NK-92 treated with Interleukin-12 subunit alpha and Interleukin-12 subunit beta, amount 100 ng/mL, for 24 hours (cell line): ENCODE data around the gene RYR1.
"Not testable (repeated sequence)": the region's sequence is repeated elsewhere in the genome, so short reads cannot be mapped to it uniquely, and the experiment has no call there.

Source experiments
- DNase-seq: peaks from one replicate; lab custom pipeline; 2025; lab: John Stamatoyannopoulos, UW

RYR1 gene

GRCh38 chr19:38538793-38539528 is 105.5 kb downstream of the RYR1 start:
- peak; percentile 37 for DNase-seq

DNA sequence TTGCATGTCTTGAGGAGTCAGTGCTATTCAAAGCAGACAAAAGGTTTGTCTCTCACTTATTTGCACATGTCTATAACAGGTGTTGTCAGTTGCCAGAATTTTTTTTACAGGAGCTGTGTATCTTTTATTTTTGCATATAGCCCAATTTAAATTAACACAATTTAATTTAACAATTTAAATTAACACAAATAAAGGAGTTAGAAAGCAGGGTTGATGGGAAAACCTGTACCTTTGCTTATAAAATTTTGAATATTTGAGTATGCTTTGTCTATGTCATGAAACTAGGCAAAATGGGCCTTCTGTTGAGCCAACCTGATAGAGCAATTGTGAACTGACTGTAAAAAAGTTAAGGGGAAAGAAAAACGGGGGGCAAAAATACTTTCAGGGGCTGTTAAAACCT is 106.3 kb downstream of the RYR1 start:
- no peak for DNase-seq

- no peak for DNase-seq
Measured at GRCh38 chr19:38542040-38542439, 108.5 kb downstream of the RYR1 start.

GRCh38 chr19:38543286-38543806 is 109.9 kb downstream of the RYR1 start:
- no peak for DNase-seq

GRCh38 chr19:38543807-38544568 is 110.5 kb downstream of the RYR1 start:
- DNase-seq, result no peak

- DNase-seq, result no peak
Measured at GRCh38 chr19:38544569-38545315, 111.3 kb downstream of the RYR1 start.

DNA sequence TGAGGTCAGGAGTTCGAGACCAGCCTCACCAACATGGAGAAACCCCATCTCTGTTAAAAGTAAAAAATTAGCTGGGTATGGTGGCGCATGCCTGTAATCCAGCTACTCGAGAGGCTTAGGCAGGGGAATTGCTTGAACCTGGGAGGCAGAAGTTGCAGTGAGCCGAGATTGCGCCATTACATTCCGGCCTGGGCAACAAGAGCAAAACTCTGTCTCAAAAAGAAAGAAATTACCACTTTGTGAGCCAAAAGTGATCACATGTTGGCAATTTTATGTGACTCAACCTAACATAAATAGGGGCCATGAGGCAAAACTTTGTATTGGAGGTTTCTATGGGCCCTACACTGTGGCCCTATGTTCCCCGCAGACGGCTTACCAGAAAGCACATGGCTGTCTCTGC is 112.1 kb downstream of the RYR1 start:
- no peak for DNase-seq

DNA sequence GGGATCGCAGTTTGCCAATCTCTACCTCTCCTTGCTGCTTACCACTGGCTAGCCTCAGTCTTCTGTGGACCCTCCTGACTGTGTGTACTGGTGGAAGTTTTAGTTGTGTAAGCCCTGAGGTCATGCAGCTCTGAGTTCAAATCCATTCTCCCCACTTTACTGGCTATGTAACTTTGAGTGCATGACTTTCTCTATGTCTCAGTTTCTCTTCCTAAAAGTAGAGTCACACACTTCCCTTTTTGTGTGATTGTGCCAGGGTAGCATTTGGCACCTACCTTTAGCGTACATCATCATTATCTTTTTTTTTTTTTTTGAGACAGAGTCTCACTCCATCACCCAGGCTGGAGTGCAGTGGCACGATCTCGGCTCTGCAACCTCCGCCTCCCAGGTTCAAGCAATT is 113.9 kb downstream of the RYR1 start:
- DNase-seq, result no peak

GRCh38 chr19:38549061-38549460 is 115.6 kb downstream of the RYR1 start:
- no peak for DNase-seq

DNA sequence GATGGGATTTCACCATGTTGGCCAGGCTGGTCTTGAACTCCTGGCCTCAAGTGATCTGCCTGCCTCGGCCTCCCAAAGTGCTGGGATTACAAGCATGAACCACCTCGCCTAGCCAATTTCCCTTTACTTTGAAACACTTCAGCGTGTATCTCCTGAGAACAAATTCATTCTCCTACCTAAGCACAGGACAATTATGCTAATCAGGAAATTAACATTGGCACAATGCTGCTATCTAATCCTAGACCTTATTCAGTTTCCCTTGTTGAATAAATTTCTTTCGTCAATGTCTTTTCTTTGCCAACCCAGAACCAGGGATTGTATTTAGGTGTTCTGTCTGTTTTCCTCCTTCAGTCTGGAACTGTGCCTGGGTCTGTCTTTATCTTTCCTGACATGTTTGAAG is 116.5 kb downstream of the RYR1 start:
- no peak for DNase-seq

DNA sequence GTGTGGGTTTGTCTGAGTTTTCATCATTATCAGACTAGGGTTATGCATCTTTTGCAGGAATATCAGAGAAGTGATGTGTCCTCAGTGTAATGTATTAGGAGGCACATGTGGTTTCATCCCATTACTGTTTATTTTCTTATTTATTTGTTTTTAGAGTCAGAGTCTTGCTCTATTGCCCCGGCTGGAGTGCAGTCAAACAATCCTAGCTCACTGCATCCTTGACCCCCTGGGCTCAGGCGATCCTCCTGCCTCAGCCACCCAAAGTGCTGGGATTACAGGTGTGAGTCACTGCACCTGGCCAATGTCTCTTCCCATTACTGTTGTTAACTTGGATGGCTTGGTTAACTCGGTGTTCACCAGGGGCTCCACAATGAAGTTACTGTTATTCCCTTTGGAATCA is 116.9 kb downstream of the RYR1 start:
- DNase-seq, result no peak

DNA sequence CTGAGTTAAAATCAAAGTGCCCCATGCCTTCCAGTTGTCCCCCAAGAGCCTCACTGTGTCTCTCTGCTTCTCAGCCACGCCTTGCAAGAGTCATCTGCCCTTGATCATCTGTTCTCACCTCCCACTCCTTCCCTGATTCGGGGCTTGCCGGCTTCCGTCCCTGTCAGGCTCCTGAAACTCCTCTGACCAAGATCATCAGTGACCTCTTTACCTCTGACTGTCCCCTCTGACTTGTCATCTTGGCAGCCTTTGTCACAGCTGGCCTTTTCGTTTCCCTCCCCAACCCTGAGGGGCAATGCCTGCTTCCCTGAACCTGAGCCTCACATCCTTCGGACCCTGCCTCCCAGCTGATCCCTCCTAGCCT is 117.9 kb downstream of the RYR1 start:
- no peak for DNase-seq

DNA sequence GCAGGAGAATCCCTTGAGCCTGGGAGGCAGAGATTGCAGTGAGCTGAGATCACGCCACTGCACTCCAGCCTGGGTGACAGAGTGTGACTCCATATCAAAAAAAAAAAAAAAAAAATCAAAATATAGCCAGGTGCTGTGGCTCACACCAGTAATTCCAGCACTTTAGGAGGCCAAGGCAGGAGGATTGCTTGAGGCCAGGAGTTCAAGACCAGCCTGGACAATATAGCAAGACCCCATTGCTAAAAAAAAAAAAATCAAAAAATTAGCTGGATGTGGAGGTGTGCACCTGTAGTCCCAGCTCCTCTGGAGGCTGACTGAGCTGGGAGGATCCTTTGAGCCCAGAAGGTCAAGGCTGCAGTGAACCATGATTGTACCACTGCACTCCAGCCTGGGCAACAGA is 119.7 kb downstream of the RYR1 start:
- not testable (repeated sequence) for DNase-seq

DNA sequence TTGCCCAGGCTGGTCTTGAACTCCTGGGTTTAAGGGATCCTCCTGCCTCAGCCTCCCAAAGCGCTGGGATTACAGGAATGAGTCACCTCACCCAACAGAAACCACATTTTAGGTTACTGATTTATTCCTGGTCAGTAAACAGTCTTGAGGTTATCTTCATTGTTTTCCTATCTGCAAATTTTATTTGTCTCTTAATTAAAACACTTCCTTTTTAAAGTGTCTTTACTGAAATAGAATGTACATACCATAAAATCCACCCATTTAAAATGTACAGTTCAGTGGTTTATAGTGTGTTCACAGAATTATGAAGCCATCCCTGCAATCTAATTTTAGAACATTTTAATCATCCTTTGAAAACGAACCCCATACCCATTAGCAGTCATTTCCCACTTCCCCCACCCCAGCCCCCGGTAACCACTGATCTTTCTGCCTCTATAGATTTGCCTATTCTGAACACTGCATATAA is 121.2 kb downstream of the RYR1 start:
- no peak for DNase-seq

- DNase-seq, result no peak
Measured at GRCh38 chr19:38555200-38555599, 121.7 kb downstream of the RYR1 start.

DNA sequence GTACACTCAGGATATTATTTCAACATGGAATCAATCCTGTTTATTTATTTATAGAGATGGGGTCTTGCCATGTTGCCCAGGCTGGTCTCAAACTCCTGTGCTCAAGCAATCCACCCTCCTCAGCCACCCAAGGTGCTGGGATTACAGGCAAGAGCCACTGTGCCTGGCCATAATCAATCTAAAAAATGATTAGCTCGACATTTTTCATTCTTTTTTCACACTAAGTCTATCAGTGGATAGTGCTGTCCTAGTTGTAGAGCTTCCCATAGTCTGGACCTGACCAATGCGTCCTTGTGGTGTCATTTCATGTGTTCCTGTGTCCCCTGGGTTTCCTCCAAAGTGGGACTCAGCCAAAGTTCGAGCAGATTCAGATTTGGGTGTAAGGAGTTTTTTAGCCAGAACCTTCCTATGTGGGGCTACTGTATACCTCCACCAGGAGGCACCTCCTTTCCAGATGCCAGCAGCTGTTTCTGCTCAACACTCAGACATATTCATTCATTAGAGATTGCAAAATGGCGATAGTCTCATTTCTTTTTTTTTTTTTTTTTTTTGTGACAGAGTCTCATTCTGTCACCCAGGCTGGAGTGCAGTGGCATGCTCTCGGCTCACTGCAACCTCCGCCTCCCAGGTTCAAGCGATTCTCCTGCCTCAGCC is 123.2 kb downstream of the RYR1 start:
- peak; percentile 19 for DNase-seq

- DNase-seq, result peak; percentile 78
Measured at GRCh38 chr19:38557205-38557799, 123.8 kb downstream of the RYR1 start.

- not testable (repeated sequence) for DNase-seq
Measured at GRCh38 chr19:38558933-38559332, 125.4 kb downstream of the RYR1 start.

- peak; percentile 64 for DNase-seq
Measured at GRCh38 chr19:38559428-38560401, 126.2 kb downstream of the RYR1 start.

- no peak for DNase-seq
Measured at GRCh38 chr19:38561053-38561606, 127.6 kb downstream of the RYR1 start.
